HG02938 (cell line): ENCODE measurements around the gene CHPT1.
"Not testable (repeated sequence)": the region's sequence is repeated elsewhere in the genome, so short reads cannot be mapped to it uniquely, and the experiment has no call there.

Source experiments
- ATAC-seq: cut with Tn5 transposase; IDR thresholded peaks from one replicate; pipeline ENCODE4 v1.9.1; 2021; ENCODE audit warnings: mild to moderate bottlenecking, moderate library complexity; ENCODE audit not compliant: unreplicated experiment

The CHPT1 gene

GRCh38 chr12:101697197-101697929 lies at the start of gene CHPT1:
Gene CHPT1, plus strand, starts transcription at chr12:101697640. Its CDS starts 222 bp downstream, at chr12:101697862.
- ATAC-seq, result peak; percentile 65

GRCh38 chr12:101647711-101648110 lies 49.7 kb upstream of the CHPT1 start:
- ATAC-seq, result no peak

GRCh38 chr12:101648195-101648594 lies 49.2 kb upstream of the CHPT1 start:
- ATAC-seq, result no peak

GRCh38 chr12:101650346-101651117 lies 46.9 kb upstream of the CHPT1 start:
- no peak for ATAC-seq

- no peak for ATAC-seq
Measured at GRCh38 chr12:101653030-101653429, 44.4 kb upstream of the CHPT1 start.

GRCh38 chr12:101653503-101653902 lies 43.9 kb upstream of the CHPT1 start:
- ATAC-seq, result no peak

- ATAC-seq, result no peak
Measured at GRCh38 chr12:101654442-101654841, 43.0 kb upstream of the CHPT1 start.

- no peak for ATAC-seq
Measured at GRCh38 chr12:101655393-101655792, 42.0 kb upstream of the CHPT1 start.

- ATAC-seq, result not testable (repeated sequence)
Measured at GRCh38 chr12:101660662-101661061, 36.8 kb upstream of the CHPT1 start.

GRCh38 chr12:101663298-101663697 lies 34.1 kb upstream of the CHPT1 start:
- no peak for ATAC-seq

- ATAC-seq, result no peak
Measured at GRCh38 chr12:101664992-101665391, 32.4 kb upstream of the CHPT1 start.

- ATAC-seq, result no peak
Measured at GRCh38 chr12:101666052-101666728, 31.2 kb upstream of the CHPT1 start.

GRCh38 chr12:101667591-101667990 lies 29.8 kb upstream of the CHPT1 start:
- ATAC-seq, result no peak

- ATAC-seq, result no peak
Measured at GRCh38 chr12:101670007-101670671, 27.3 kb upstream of the CHPT1 start.

GRCh38 chr12:101671157-101671791 lies 26.2 kb upstream of the CHPT1 start:
- peak; percentile 84 for ATAC-seq

- no peak for ATAC-seq
Measured at GRCh38 chr12:101671833-101672232, 25.6 kb upstream of the CHPT1 start.

GRCh38 chr12:101675555-101675954 lies 21.9 kb upstream of the CHPT1 start:
- ATAC-seq, result no peak

- ATAC-seq, result not testable (repeated sequence)
Measured at GRCh38 chr12:101676497-101676896, 20.9 kb upstream of the CHPT1 start.

- ATAC-seq, result no peak
Measured at GRCh38 chr12:101678081-101678480, 19.4 kb upstream of the CHPT1 start.

GRCh38 chr12:101680240-101680639 lies 17.2 kb upstream of the CHPT1 start:
- no peak for ATAC-seq

- no peak for ATAC-seq
Measured at GRCh38 chr12:101680647-101681046, 16.8 kb upstream of the CHPT1 start.
